HEK293 (cell line): ENCODE results near the gene FAM221B.

ENCODE experiments used
- EGR2 ChIP-seq: fragments of 450-650 bp; formaldehyde crosslinking; IDR thresholded peaks from 2 replicates; pipeline ENCODE4 v1.5.1; 2016; ENCODE audit warnings: low read depth, missing biosample characterization, missing genetic modification characterization
- GFI1B ChIP-seq: fragments of 450-650 bp; formaldehyde crosslinking; IDR thresholded peaks from 2 replicates; pipeline ENCODE4 v1.5.1; 2016; ENCODE audit warnings: missing biosample characterization, missing genetic modification characterization
- MZF1 ChIP-seq: fragments of 450-650 bp; formaldehyde crosslinking; IDR thresholded peaks from 2 replicates; pipeline ENCODE4 v1.5.1; 2017; ENCODE audit warnings: missing biosample characterization, missing genetic modification characterization, borderline replicate concordance
- TCF7L2 ChIP-seq: IDR thresholded peaks from 2 replicates; pipeline ENCODE4 v1.6.1; 2011; ENCODE audit warnings: low read depth, mild to moderate bottlenecking, inconsistent platforms, low read length, moderate library complexity, borderline replicate concordance
- YY1 ChIP-seq: fragments of 450-650 bp; formaldehyde crosslinking; IDR thresholded peaks from 2 replicates; pipeline ENCODE4 v1.5.1; 2018; ENCODE audit warnings: missing biosample characterization, missing genetic modification characterization
- YY2 ChIP-seq: fragments of 450-650 bp; formaldehyde crosslinking; IDR thresholded peaks from 2 replicates; pipeline ENCODE4 v1.5.1; 2016; ENCODE audit warnings: missing biosample characterization, missing genetic modification characterization
- ZNF121 ChIP-seq: fragments of 450-650 bp; formaldehyde crosslinking; IDR thresholded peaks from 2 replicates; pipeline ENCODE4 v1.5.1; 2016; ENCODE audit warnings: missing biosample characterization, missing genetic modification characterization
- ZNF311 ChIP-seq: fragments of 450-650 bp; formaldehyde crosslinking; IDR thresholded peaks from 2 replicates; pipeline ENCODE4 v1.5.1; 2017; ENCODE audit warnings: missing biosample characterization, missing genetic modification characterization, borderline replicate concordance
- ZNF530 ChIP-seq: fragments of 450-650 bp; formaldehyde crosslinking; IDR thresholded peaks from 2 replicates; pipeline ENCODE4 v1.5.1; 2016; ENCODE audit warnings: low read depth, missing biosample characterization, missing genetic modification characterization
- ZNF768 ChIP-seq: fragments of 450-650 bp; formaldehyde crosslinking; IDR thresholded peaks from 2 replicates; pipeline ENCODE4 v1.5.1; 2018; ENCODE audit warnings: missing biosample characterization, mild to moderate bottlenecking, missing genetic modification characterization
- TF ChIP-seq, protein P1 (sequence below): fragments of 450-650 bp; formaldehyde crosslinking; IDR thresholded peaks from 2 replicates; pipeline ENCODE4 v1.5.1; 2016; ENCODE audit warnings: missing biosample characterization, missing genetic modification characterization
- TF ChIP-seq, protein P2 (sequence below): sonication (generic); formaldehyde crosslinking; IDR thresholded peaks from 2 replicates; pipeline ENCODE4 v1.8.1; 2022; ENCODE audit warnings: mild to moderate bottlenecking, moderate library complexity, missing genetic modification reagents
- TF ChIP-seq, protein P3 (sequence below): fragments of 450-650 bp; formaldehyde crosslinking; IDR thresholded peaks from 2 replicates; pipeline ENCODE4 v1.5.1; 2016; ENCODE audit warnings: missing biosample characterization, missing genetic modification characterization
- TF ChIP-seq, protein P4 (sequence below): fragments of 450-650 bp; formaldehyde crosslinking; IDR thresholded peaks from 2 replicates; pipeline ENCODE4 v1.5.1; 2016; ENCODE audit warnings: missing biosample characterization, missing genetic modification characterization

DNA sequence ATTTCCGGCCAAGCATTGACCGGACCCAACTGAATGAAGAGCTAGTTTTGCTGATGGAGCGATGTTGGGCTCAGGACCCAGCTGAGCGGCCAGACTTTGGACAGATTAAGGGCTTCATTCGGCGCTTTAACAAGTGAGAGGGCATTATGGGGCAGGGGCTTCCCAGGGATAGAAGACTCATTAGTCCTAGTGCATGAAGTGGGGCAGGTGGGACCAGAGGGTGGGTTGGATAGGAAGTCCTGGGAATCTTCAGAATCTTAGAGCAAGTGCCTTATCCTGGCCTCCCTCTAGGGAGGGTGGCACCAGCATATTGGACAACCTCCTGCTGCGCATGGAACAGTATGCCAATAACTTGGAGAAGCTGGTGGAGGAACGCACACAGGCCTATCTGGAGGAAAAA, 22.4 kb downstream of the FAM221B start:
- TF ChIP-seq ZNF530 (tag by site-specific recombination) (no peak), EGR2 (tag by site-specific recombination) (no peak), ZNF121 (tag by site-specific recombination) (no peak), TCF7L2 (no peak), ZNF768 (tag by site-specific recombination) (no peak), MZF1 (no peak), GFI1B (tag by site-specific recombination) (no peak), YY2 (tag by site-specific recombination) (no peak), YY1 (no peak), ZNF311 (tag by site-specific recombination) (no peak)
- TF ChIP-seq, protein P1, sequence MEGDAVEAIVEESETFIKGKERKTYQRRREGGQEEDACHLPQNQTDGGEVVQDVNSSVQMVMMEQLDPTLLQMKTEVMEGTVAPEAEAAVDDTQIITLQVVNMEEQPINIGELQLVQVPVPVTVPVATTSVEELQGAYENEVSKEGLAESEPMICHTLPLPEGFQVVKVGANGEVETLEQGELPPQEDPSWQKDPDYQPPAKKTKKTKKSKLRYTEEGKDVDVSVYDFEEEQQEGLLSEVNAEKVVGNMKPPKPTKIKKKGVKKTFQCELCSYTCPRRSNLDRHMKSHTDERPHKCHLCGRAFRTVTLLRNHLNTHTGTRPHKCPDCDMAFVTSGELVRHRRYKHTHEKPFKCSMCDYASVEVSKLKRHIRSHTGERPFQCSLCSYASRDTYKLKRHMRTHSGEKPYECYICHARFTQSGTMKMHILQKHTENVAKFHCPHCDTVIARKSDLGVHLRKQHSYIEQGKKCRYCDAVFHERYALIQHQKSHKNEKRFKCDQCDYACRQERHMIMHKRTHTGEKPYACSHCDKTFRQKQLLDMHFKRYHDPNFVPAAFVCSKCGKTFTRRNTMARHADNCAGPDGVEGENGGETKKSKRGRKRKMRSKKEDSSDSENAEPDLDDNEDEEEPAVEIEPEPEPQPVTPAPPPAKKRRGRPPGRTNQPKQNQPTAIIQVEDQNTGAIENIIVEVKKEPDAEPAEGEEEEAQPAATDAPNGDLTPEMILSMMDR (tag by site-specific recombination): no peak
- TF ChIP-seq, protein P2, sequence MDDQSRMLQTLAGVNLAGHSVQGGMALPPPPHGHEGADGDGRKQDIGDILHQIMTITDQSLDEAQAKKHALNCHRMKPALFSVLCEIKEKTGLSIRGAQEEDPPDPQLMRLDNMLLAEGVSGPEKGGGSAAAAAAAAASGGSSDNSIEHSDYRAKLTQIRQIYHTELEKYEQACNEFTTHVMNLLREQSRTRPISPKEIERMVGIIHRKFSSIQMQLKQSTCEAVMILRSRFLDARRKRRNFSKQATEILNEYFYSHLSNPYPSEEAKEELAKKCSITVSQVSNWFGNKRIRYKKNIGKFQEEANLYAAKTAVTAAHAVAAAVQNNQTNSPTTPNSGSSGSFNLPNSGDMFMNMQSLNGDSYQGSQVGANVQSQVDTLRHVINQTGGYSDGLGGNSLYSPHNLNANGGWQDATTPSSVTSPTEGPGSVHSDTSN: no peak
- TF ChIP-seq, protein P3, sequence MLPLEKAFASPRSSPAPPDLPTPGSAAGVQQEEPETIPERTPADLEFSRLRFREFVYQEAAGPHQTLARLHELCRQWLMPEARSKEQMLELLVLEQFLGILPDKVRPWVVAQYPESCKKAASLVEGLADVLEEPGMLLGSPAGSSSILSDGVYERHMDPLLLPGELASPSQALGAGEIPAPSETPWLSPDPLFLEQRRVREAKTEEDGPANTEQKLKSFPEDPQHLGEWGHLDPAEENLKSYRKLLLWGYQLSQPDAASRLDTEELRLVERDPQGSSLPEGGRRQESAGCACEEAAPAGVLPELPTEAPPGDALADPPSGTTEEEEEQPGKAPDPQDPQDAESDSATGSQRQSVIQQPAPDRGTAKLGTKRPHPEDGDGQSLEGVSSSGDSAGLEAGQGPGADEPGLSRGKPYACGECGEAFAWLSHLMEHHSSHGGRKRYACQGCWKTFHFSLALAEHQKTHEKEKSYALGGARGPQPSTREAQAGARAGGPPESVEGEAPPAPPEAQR (tag by site-specific recombination): no peak
- TF ChIP-seq, protein P4, sequence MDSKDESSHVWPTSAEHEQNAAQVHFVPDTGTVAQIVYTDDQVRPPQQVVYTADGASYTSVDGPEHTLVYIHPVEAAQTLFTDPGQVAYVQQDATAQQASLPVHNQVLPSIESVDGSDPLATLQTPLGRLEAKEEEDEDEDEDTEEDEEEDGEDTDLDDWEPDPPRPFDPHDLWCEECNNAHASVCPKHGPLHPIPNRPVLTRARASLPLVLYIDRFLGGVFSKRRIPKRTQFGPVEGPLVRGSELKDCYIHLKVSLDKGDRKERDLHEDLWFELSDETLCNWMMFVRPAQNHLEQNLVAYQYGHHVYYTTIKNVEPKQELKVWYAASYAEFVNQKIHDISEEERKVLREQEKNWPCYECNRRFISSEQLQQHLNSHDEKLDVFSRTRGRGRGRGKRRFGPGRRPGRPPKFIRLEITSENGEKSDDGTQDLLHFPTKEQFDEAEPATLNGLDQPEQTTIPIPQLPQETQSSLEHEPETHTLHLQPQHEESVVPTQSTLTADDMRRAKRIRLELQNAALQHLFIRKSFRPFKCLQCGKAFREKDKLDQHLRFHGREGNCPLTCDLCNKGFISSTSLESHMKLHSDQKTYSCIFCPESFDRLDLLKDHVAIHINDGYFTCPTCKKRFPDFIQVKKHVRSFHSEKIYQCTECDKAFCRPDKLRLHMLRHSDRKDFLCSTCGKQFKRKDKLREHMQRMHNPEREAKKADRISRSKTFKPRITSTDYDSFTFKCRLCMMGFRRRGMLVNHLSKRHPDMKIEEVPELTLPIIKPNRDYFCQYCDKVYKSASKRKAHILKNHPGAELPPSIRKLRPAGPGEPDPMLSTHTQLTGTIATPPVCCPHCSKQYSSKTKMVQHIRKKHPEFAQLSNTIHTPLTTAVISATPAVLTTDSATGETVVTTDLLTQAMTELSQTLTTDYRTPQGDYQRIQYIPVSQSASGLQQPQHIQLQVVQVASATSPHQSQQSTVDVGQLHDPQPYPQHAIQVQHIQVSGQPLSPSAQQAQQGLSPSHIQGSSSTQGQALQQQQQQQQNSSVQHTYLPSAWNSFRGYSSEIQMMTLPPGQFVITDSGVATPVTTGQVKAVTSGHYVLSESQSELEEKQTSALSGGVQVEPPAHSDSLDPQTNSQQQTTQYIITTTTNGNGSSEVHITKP (tag by site-specific recombination): no peak
